ENCODE measurements around the gene ANKRD63.

The ANKRD63 gene

GRCh38 chr15:40323953-40324937 is 41.4 kb upstream of the ANKRD63 start:
- Histone ChIP-seq H3K4me3 (ENCODE audit: low read length) (peak overlapping the region; percentile 52), H3K9ac (ENCODE audit: low read length) (no peak overlapping the region), H3K36me3 (ENCODE audit: control insufficient read depth, low read depth, low read length) (no peaks in the 10 kb centered on the region), H3K27me3 (ENCODE audit: control insufficient read depth, insufficient read depth, low read length) (peaks cover 45% of the 10 kb centered on the region), H3K4me1 (ENCODE audit: control insufficient read depth, low read depth, low read length) (peaks cover 57% of the 10 kb centered on the region), H3K27ac (ENCODE audit: low read length) (no peak overlapping the region), H3K9me3 (ENCODE audit: control insufficient read depth, low read depth, low read length) (no peaks in the 10 kb centered on the region)

- no peak within 1 kb of the TSS for H3K9ac ChIP-seq (ENCODE audit: low read length)
- H3K4me3 ChIP-seq (ENCODE audit: low read length) = peak within 1 kb of the TSS; percentile 61
- no peaks in the 10 kb centered on the region for H3K9me3 ChIP-seq (ENCODE audit: control insufficient read depth, low read depth, low read length)
- H3K36me3 ChIP-seq (ENCODE audit: control insufficient read depth, low read depth, low read length) = no peaks in the 10 kb centered on the region
- H3K27ac ChIP-seq (ENCODE audit: low read length) = no peak within 1 kb of the TSS
- peaks cover 45% of the 10 kb centered on the region for H3K27me3 ChIP-seq (ENCODE audit: control insufficient read depth, insufficient read depth, low read length)
- H3K4me1 ChIP-seq (ENCODE audit: control insufficient read depth, low read depth, low read length) = peaks cover 50% of the 10 kb centered on the region
Observed at GRCh38 chr15:40323239-40323952, 40.5 kb upstream of the ANKRD63 start, which contains the start of gene INAFM2. Gene INAFM2, plus strand, starts transcription at chr15:40323692. Its CDS starts 364 bp downstream, at chr15:40324056.

GRCh38 chr15:40322531-40323238 is 39.8 kb upstream of the ANKRD63 start:
- H3K9ac ChIP-seq (ENCODE audit: low read length) = no peak overlapping the region
- H3K36me3 ChIP-seq (ENCODE audit: control insufficient read depth, low read depth, low read length) = no peaks in the 10 kb centered on the region
- no peaks in the 10 kb centered on the region for H3K9me3 ChIP-seq (ENCODE audit: control insufficient read depth, low read depth, low read length)
- peaks cover 43% of the 10 kb centered on the region for H3K4me1 ChIP-seq (ENCODE audit: control insufficient read depth, low read depth, low read length)
- H3K27ac ChIP-seq (ENCODE audit: low read length) = no peak overlapping the region
- peaks cover 45% of the 10 kb centered on the region for H3K27me3 ChIP-seq (ENCODE audit: control insufficient read depth, insufficient read depth, low read length)
- H3K4me3 ChIP-seq (ENCODE audit: low read length) = peak overlapping the region; percentile 61

- peaks cover 25% of the 10 kb centered on the region for H3K4me1 ChIP-seq (ENCODE audit: control insufficient read depth, low read depth, low read length)
- H3K9ac ChIP-seq (ENCODE audit: low read length) = no peak overlapping the region
- H3K36me3 ChIP-seq (ENCODE audit: control insufficient read depth, low read depth, low read length) = no peaks in the 10 kb centered on the region
- peaks cover 36% of the 10 kb centered on the region for H3K27me3 ChIP-seq (ENCODE audit: control insufficient read depth, insufficient read depth, low read length)
- no peak overlapping the region for H3K27ac ChIP-seq (ENCODE audit: low read length)
- H3K4me3 ChIP-seq (ENCODE audit: low read length) = no peak overlapping the region
- no peaks in the 10 kb centered on the region for H3K9me3 ChIP-seq (ENCODE audit: control insufficient read depth, low read depth, low read length)
Observed at GRCh38 chr15:40320931-40321371, 38.1 kb upstream of the ANKRD63 start.

GRCh38 chr15:40320409-40320808 is 37.5 kb upstream of the ANKRD63 start:
- Histone ChIP-seq H3K27me3 (ENCODE audit: control insufficient read depth, insufficient read depth, low read length) (peaks cover 30% of the 10 kb centered on the region), H3K9me3 (ENCODE audit: control insufficient read depth, low read depth, low read length) (no peaks in the 10 kb centered on the region), H3K27ac (ENCODE audit: low read length) (no peak overlapping the region), H3K4me3 (ENCODE audit: low read length) (no peak overlapping the region), H3K36me3 (ENCODE audit: control insufficient read depth, low read depth, low read length) (no peaks in the 10 kb centered on the region), H3K4me1 (ENCODE audit: control insufficient read depth, low read depth, low read length) (peaks cover 20% of the 10 kb centered on the region), H3K9ac (ENCODE audit: low read length) (no peak overlapping the region)

GRCh38 chr15:40317580-40317979 is 34.7 kb upstream of the ANKRD63 start:
- peaks cover 8% of the 10 kb centered on the region for H3K4me1 ChIP-seq (ENCODE audit: control insufficient read depth, low read depth, low read length)
- H3K36me3 ChIP-seq (ENCODE audit: control insufficient read depth, low read depth, low read length) = no peaks in the 10 kb centered on the region

GRCh38 chr15:40316931-40317330 is 34.1 kb upstream of the ANKRD63 start:
- H3K27ac ChIP-seq (ENCODE audit: low read length) = no peak overlapping the region
- no peaks in the 10 kb centered on the region for H3K36me3 ChIP-seq (ENCODE audit: control insufficient read depth, low read depth, low read length)
- H3K4me3 ChIP-seq (ENCODE audit: low read length) = no peak overlapping the region
- H3K4me1 ChIP-seq (ENCODE audit: control insufficient read depth, low read depth, low read length) = peaks cover 7% of the 10 kb centered on the region
- no peaks in the 10 kb centered on the region for H3K9me3 ChIP-seq (ENCODE audit: control insufficient read depth, low read depth, low read length)
- peaks cover 14% of the 10 kb centered on the region for H3K27me3 ChIP-seq (ENCODE audit: control insufficient read depth, insufficient read depth, low read length)
- no peak overlapping the region for H3K9ac ChIP-seq (ENCODE audit: low read length)

More at GRCh38 chr15:40317580-40317979, 34.7 kb upstream of the ANKRD63 start:
- no peaks in the 10 kb centered on the region for H3K9me3 ChIP-seq (ENCODE audit: control insufficient read depth, low read depth, low read length)
- no peak overlapping the region for H3K27ac ChIP-seq (ENCODE audit: low read length)
- H3K4me3 ChIP-seq (ENCODE audit: low read length) = no peak overlapping the region
- H3K9ac ChIP-seq (ENCODE audit: low read length) = no peak overlapping the region
- H3K27me3 ChIP-seq (ENCODE audit: control insufficient read depth, insufficient read depth, low read length) = peaks cover 21% of the 10 kb centered on the region

- Histone ChIP-seq H3K27ac (ENCODE audit: low read length) (no peak overlapping the region), H3K4me3 (ENCODE audit: low read length) (no peak overlapping the region), H3K27me3 (ENCODE audit: control insufficient read depth, insufficient read depth, low read length) (peaks cover 4% of the 10 kb centered on the region), H3K36me3 (ENCODE audit: control insufficient read depth, low read depth, low read length) (no peaks in the 10 kb centered on the region), H3K4me1 (ENCODE audit: control insufficient read depth, low read depth, low read length) (no peaks in the 10 kb centered on the region), H3K9ac (ENCODE audit: low read length) (no peak overlapping the region), H3K9me3 (ENCODE audit: control insufficient read depth, low read depth, low read length) (no peaks in the 10 kb centered on the region)
Observed at GRCh38 chr15:40314723-40315276, 31.9 kb upstream of the ANKRD63 start.

- Histone ChIP-seq H3K27me3 (ENCODE audit: control insufficient read depth, insufficient read depth, low read length) (peaks cover 4% of the 10 kb centered on the region), H3K36me3 (ENCODE audit: control insufficient read depth, low read depth, low read length) (no peaks in the 10 kb centered on the region), H3K27ac (ENCODE audit: low read length) (no peak overlapping the region), H3K4me3 (ENCODE audit: low read length) (no peak overlapping the region), H3K4me1 (ENCODE audit: control insufficient read depth, low read depth, low read length) (no peaks in the 10 kb centered on the region), H3K9me3 (ENCODE audit: control insufficient read depth, low read depth, low read length) (no peaks in the 10 kb centered on the region), H3K9ac (ENCODE audit: low read length) (no peak overlapping the region)
Observed at GRCh38 chr15:40313531-40314398, 30.9 kb upstream of the ANKRD63 start.

GRCh38 chr15:40312370-40313158 is 29.7 kb upstream of the ANKRD63 start:
- Histone ChIP-seq H3K9me3 (ENCODE audit: control insufficient read depth, low read depth, low read length) (no peaks in the 10 kb centered on the region), H3K27me3 (ENCODE audit: control insufficient read depth, insufficient read depth, low read length) (peaks cover 4% of the 10 kb centered on the region), H3K4me3 (ENCODE audit: low read length) (no peak overlapping the region), H3K27ac (ENCODE audit: low read length) (no peak overlapping the region), H3K36me3 (ENCODE audit: control insufficient read depth, low read depth, low read length) (no peaks in the 10 kb centered on the region), H3K9ac (ENCODE audit: low read length) (no peak overlapping the region), H3K4me1 (ENCODE audit: control insufficient read depth, low read depth, low read length) (no peaks in the 10 kb centered on the region)

Measured in iPS-18a (cell line).